K562 (cell line): Measurements from ENCODE around the gene SCAMP5. TPM values are rescaled to one million over a fixed set of nuclear protein-coding genes. Genes with fewer than 3 reads are reported as not detected.
A peak's percentile ranks its signal among the peaks of the same experiment; 100 is the strongest.

Experiments
- GATAD2B ChIP-seq: fragments of 450-650 bp; IDR thresholded peaks from 2 replicates; pipeline ENCODE4 v1.6.1; 2017; ENCODE audit warnings: mild to moderate bottlenecking, borderline replicate concordance
- KLF10 ChIP-seq: fragments of 250-450 bp; sonication (Bioruptor Pico); IDR thresholded peaks from 2 replicates; pipeline ENCODE4 v1.6.1; 2021; ENCODE audit warnings: matching md5 sums
- MYC ChIP-seq, 2 experiments: fragments of 250-450 bp in 1 of 2; sonication (Bioruptor Pico) in 1 of 2; IDR thresholded peaks; 2 replicates each; pipeline versions ENCODE4 v1.5.1 to v1.6.1; 2012 to 2021; ENCODE audit warnings: low read depth in 2 of 2, borderline replicate concordance in 1 of 2, improper control_type of control experiment in 1 of 2, low read length in 1 of 2, mild to moderate bottlenecking in 1 of 2, moderate library complexity in 1 of 2
- PURB ChIP-seq: sonication (generic); formaldehyde crosslinking; IDR thresholded peaks from 2 replicates; pipeline ENCODE4 v1.9.0; 2021; ENCODE audit warnings: low read depth, mild to moderate bottlenecking, missing genetic modification reagents
- SMAD4 ChIP-seq: fragments of 250-450 bp; sonication (Bioruptor Pico); conservative IDR thresholded peaks from 2 replicates; pipeline ENCODE4 v1.8.0; 2021; ENCODE audit warnings: inconsistent platforms, mild to moderate bottlenecking, moderate library complexity
- STAT5B ChIP-seq: fragments of 250-450 bp; sonication (Bioruptor Pico); IDR thresholded peaks from 2 replicates; pipeline ENCODE4 v1.8.0; 2021; ENCODE audit warnings: mild to moderate bottlenecking, inconsistent platforms
- ZNF311 ChIP-seq: fragments of 250-450 bp; sonication (Bioruptor Pico); IDR thresholded peaks from 2 replicates; pipeline ENCODE4 v1.4.0; 2020; ENCODE audit warnings: mild to moderate bottlenecking, moderate library complexity
- ZNF41 ChIP-seq: fragments of 250-450 bp; sonication (Bioruptor Pico); conservative IDR thresholded peaks from 2 replicates; pipeline ENCODE4 v1.4.0; 2020; ENCODE audit warnings: mild to moderate bottlenecking
- ZNF561 ChIP-seq: fragments of 450-650 bp; formaldehyde crosslinking; conservative IDR thresholded peaks from 2 replicates; pipeline ENCODE4 v1.4.0; 2020; ENCODE audit warnings: mild to moderate bottlenecking, moderate library complexity
- ZNF76 ChIP-seq: fragments of 250-450 bp; sonication (Bioruptor Pico); IDR thresholded peaks from 2 replicates; pipeline ENCODE4 v1.4.0; 2020; ENCODE audit warnings: mild to moderate bottlenecking, moderate library complexity, borderline replicate concordance
- polyA plus RNA-seq, 8 experiments: library from polyadenylated mRNA; depleted of rRNA in 4 of 8; stranded (reverse) in 5 of 8; unstranded in 3 of 8; fragments of >200 nt; fragmentation: Nextera tagmentation in 2 of 8; fragmentation: Illumina TruSeq in 1 of 8; extraction: Ambion mirVana in 2 of 8; extraction: Trizol in 1 of 8; gene quantifications; 2 replicates each; pipeline versions ENCODE4 v1.2.1 to v1.2.3, GENCODE V29; 2011 to 2014; ENCODE audit warnings: inconsistent platforms in 1 of 8, missing spikeins in 1 of 8
- total RNA-seq, 7 experiments: library from RNA; depleted of rRNA in 6 of 7; stranded (reverse); fragments of >200 nt in 6 of 7; fragmentation: Illumina TruSeq in 2 of 7; extraction: Trizol in 2 of 7; gene quantifications; 2 replicates each; pipeline versions ENCODE4 v1.2.1 to v1.2.3, GENCODE V29; 2011 to 2021; ENCODE audit warnings: low replicate concordance in 1 of 7
- TF ChIP-seq, protein P1 (sequence below), 2 experiments: fragments of 450-650 bp in 1 of 2; sonication (generic) in 1 of 2; formaldehyde crosslinking in 1 of 2; IDR thresholded peaks; 2 replicates each; pipeline versions ENCODE4 v1.7.1 to v1.9.0; 2016 to 2022; ENCODE audit warnings: inconsistent platforms in 1 of 2, mild to moderate bottlenecking in 1 of 2, missing genetic modification reagents in 1 of 2
- TF ChIP-seq, protein P2 (sequence below): fragments of 250-450 bp; sonication (Bioruptor Pico); IDR thresholded peaks from 2 replicates; pipeline ENCODE4 v1.5.0; 2022; ENCODE audit warnings: mild to moderate bottlenecking
- TF ChIP-seq, protein P3 (sequence below): sonication (generic); IDR thresholded peaks from 2 replicates; pipeline ENCODE4 v1.6.1; 2016

The SCAMP5 gene
- total and polyA plus RNA-seq, 9 of the 15 experiments (the other 6 are each of a cell fraction or from before 2014, with no cell fraction given): 0.09 to 0.29 (median 0.19) TPM; not detected in 5

DNA sequence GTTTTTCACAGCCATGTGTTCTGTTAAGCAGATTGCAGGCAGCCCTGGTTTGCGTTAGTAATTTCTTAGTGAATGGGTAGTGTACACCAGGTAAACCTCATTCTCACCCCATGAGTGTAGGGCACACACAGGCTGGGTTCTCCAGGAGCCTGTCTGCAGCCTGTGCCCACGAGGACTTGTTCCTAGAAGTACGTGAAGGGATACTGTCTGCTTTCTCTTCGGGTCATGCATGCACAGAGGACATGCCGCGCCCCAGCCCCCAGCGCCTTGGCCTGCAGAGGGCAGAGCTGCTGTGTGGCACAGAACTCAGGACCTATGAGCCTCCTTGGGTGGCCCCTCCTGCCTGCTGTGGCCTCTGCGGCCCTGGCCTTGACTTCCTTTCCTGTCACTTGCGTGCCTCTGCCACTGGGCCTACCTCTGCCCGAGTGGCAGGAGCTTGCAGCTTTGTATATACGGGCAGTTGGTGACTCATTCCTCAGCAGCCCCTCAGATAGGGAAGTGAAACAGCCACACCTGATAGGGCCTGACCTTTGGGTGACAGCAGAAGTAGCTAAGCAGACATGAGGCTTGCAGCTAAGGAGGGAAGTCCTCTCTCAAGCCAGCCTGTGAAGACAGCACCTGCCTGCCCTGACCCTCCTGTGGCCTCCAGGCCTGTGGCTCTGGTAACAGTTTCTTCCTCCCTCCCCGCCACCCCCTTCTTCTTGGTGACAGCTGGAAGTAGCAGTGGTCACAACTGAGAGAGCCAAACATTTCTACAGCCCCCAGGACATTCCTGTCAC, 47.6 kb downstream of the SCAMP5 start (continued):
- TF ChIP-seq, protein P1, sequence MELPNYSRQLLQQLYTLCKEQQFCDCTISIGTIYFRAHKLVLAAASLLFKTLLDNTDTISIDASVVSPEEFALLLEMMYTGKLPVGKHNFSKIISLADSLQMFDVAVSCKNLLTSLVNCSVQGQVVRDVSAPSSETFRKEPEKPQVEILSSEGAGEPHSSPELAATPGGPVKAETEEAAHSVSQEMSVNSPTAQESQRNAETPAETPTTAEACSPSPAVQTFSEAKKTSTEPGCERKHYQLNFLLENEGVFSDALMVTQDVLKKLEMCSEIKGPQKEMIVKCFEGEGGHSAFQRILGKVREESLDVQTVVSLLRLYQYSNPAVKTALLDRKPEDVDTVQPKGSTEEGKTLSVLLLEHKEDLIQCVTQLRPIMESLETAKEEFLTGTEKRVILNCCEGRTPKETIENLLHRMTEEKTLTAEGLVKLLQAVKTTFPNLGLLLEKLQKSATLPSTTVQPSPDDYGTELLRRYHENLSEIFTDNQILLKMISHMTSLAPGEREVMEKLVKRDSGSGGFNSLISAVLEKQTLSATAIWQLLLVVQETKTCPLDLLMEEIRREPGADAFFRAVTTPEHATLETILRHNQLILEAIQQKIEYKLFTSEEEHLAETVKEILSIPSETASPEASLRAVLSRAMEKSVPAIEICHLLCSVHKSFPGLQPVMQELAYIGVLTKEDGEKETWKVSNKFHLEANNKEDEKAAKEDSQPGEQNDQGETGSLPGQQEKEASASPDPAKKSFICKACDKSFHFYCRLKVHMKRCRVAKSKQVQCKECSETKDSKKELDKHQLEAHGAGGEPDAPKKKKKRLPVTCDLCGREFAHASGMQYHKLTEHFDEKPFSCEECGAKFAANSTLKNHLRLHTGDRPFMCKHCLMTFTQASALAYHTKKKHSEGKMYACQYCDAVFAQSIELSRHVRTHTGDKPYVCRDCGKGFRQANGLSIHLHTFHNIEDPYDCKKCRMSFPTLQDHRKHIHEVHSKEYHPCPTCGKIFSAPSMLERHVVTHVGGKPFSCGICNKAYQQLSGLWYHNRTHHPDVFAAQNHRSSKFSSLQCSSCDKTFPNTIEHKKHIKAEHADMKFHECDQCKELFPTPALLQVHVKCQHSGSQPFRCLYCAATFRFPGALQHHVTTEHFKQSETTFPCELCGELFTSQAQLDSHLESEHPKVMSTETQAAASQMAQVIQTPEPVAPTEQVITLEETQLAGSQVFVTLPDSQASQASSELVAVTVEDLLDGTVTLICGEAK (IDR thresholded peaks at IDR 0.05): no peak
- TF ChIP-seq, protein P1 (CRISPR knock-in tag; IDR thresholded peaks at IDR 0.05): no peak
- TF ChIP-seq STAT5B (CRISPR knock-in tag) (no peak), ZNF311 (CRISPR knock-in tag) (peak; percentile 80), MYC (IDR thresholded peaks at IDR 0.05; ENCODE audit: low read depth, low read length) (no peak), MYC (CRISPR knock-in tag; IDR thresholded peaks at IDR 0.05; ENCODE audit: borderline replicate concordance, low read depth) (no peak), ZNF76 (CRISPR knock-in tag) (no peak), ZNF561 (CRISPR knock-in tag) (no peak), PURB (CRISPR knock-in tag) (no peak), ZNF41 (CRISPR knock-in tag) (no peak), SMAD4 (CRISPR knock-in tag) (peak; percentile 50), KLF10 (CRISPR knock-in tag) (no peak), GATAD2B (no peak)
- TF ChIP-seq, protein P2, sequence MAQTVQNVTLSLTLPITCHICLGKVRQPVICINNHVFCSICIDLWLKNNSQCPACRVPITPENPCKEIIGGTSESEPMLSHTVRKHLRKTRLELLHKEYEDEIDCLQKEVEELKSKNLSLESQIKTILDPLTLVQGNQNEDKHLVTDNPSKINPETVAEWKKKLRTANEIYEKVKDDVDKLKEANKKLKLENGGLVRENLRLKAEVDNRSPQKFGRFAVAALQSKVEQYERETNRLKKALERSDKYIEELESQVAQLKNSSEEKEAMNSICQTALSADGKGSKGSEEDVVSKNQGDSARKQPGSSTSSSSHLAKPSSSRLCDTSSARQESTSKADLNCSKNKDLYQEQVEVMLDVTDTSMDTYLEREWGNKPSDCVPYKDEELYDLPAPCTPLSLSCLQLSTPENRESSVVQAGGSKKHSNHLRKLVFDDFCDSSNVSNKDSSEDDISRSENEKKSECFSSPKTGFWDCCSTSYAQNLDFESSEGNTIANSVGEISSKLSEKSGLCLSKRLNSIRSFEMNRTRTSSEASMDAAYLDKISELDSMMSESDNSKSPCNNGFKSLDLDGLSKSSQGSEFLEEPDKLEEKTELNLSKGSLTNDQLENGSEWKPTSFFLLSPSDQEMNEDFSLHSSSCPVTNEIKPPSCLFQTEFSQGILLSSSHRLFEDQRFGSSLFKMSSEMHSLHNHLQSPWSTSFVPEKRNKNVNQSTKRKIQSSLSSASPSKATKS (CRISPR knock-in tag): no peak
- TF ChIP-seq, protein P3, sequence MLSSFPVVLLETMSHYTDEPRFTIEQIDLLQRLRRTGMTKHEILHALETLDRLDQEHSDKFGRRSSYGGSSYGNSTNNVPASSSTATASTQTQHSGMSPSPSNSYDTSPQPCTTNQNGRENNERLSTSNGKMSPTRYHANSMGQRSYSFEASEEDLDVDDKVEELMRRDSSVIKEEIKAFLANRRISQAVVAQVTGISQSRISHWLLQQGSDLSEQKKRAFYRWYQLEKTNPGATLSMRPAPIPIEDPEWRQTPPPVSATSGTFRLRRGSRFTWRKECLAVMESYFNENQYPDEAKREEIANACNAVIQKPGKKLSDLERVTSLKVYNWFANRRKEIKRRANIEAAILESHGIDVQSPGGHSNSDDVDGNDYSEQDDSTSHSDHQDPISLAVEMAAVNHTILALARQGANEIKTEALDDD: no peak
